ENCODE results near the gene SMG6. TPM values are rescaled to one million over a fixed set of nuclear protein-coding genes. Genes with fewer than 3 reads are reported as not detected.

SMG6 gene
- total RNA-seq, 2 experiments from 2014 or later, result 39.3 to 39.7 TPM

GRCh38 chr17:2191227-2191626 is 112.4 kb downstream of the SMG6 start:
- POLR2A ChIA-PET, result no interaction called here
- CTCF ChIA-PET, result no interaction called here
- Histone ChIP-seq H3K36me3 (ENCODE audit: insufficient read depth, low read length) (peaks cover 51% of the 10 kb centered on the region), H3K4me3 (ENCODE audit: low read length) (no peak overlapping the region), H3K27me3 (ENCODE audit: control insufficient read depth in 1 of 2, insufficient read depth in 2 of 2, low read length in 2 of 2) (no peaks in the 10 kb centered on the region), H3K27ac (ENCODE audit: low read depth in 1 of 2, low read length in 2 of 2) (no peak overlapping the region), H3K9me3 (ENCODE audit: control insufficient read depth in 1 of 2, insufficient read depth in 1 of 2, low read length in 2 of 2) (no peaks in the 10 kb centered on the region), H3K4me1 (ENCODE audit: insufficient read depth, low read length) (peaks cover 25% of the 10 kb centered on the region)
- Mint-ChIP-seq H3K9me3 (no peaks in the 10 kb centered on the region), H3K27me3 (no peaks in the 10 kb centered on the region), H3K4me3 (no peak overlapping the region), H3K27ac (no peak overlapping the region), H3K4me1 (ENCODE audit: low read depth) (peaks cover 58% of the 10 kb centered on the region), H3K36me3 (ENCODE audit: low read depth) (peaks cover 74% of the 10 kb centered on the region)
- ATAC-seq (ENCODE audit: poor library complexity) (no peak), DNase-seq (no peak)
- TF ChIP-seq, protein P1, sequence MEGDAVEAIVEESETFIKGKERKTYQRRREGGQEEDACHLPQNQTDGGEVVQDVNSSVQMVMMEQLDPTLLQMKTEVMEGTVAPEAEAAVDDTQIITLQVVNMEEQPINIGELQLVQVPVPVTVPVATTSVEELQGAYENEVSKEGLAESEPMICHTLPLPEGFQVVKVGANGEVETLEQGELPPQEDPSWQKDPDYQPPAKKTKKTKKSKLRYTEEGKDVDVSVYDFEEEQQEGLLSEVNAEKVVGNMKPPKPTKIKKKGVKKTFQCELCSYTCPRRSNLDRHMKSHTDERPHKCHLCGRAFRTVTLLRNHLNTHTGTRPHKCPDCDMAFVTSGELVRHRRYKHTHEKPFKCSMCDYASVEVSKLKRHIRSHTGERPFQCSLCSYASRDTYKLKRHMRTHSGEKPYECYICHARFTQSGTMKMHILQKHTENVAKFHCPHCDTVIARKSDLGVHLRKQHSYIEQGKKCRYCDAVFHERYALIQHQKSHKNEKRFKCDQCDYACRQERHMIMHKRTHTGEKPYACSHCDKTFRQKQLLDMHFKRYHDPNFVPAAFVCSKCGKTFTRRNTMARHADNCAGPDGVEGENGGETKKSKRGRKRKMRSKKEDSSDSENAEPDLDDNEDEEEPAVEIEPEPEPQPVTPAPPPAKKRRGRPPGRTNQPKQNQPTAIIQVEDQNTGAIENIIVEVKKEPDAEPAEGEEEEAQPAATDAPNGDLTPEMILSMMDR (IDR thresholded peaks at IDR 0.05), result no peak
- intact Hi-C loops (cut with DNase I, micrococcal nuclease), result loop anchor here in 1 of 2 experiments (10.0 kb wide), 1 partner anchor 54 kb away; no protein-coding TSS in a partner anchor

DNA sequence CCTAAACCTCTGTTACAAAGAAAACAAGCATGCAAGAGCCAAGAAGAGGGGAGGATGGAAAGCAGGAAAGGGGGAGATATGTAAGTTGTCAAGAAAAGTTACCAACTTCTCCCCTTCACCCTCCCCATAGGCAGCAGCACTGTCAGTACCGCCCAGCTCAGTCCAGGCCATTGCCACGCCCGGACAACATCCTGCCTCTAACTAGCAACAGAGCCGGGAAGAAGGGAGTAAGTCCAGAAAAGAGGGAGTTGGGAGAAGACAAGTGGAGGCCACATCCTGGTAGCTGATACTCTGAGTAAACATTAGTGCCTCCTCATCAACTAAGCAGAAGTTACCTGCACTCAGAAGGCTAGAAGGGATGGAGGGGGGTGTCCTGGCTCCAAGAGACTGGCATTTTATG is 113.6 kb downstream of the SMG6 start:
- no peak for ATAC-seq (ENCODE audit: poor library complexity)
- Mint-ChIP-seq H3K27ac (no peak overlapping the region), H3K36me3 (ENCODE audit: low read depth) (peaks cover 78% of the 10 kb centered on the region), H3K4me3 (no peak overlapping the region), H3K4me1 (ENCODE audit: low read depth) (peaks cover 49% of the 10 kb centered on the region), H3K27me3 (no peaks in the 10 kb centered on the region), H3K9me3 (no peaks in the 10 kb centered on the region)
- intact Hi-C loops (cut with DNase I, micrococcal nuclease), result loop anchor here in 1 of 2 experiments (10.0 kb wide), 1 partner anchor 55 kb away; no protein-coding TSS in a partner anchor
- no peak overlapping the region for H3K4me3 ChIP-seq (ENCODE audit: low read length)
- no peak for DNase-seq
- no peak overlapping the region for H3K27ac ChIP-seq (ENCODE audit: low read depth in 1 of 2, low read length in 2 of 2)
- POLR2A ChIA-PET, result no interaction called here
- TF ChIP-seq, protein P1 (IDR thresholded peaks at IDR 0.05), result no peak
- H3K27me3 ChIP-seq (ENCODE audit: control insufficient read depth in 1 of 2, insufficient read depth in 2 of 2, low read length in 2 of 2), result no peaks in the 10 kb centered on the region
- CTCF ChIA-PET, result no interaction called here
- no peaks in the 10 kb centered on the region for H3K9me3 ChIP-seq (ENCODE audit: control insufficient read depth in 1 of 2, insufficient read depth in 1 of 2, low read length in 2 of 2)
- H3K36me3 ChIP-seq (ENCODE audit: insufficient read depth, low read length), result peaks cover 59% of the 10 kb centered on the region
- H3K4me1 ChIP-seq (ENCODE audit: insufficient read depth, low read length), result peaks cover 25% of the 10 kb centered on the region

DNA sequence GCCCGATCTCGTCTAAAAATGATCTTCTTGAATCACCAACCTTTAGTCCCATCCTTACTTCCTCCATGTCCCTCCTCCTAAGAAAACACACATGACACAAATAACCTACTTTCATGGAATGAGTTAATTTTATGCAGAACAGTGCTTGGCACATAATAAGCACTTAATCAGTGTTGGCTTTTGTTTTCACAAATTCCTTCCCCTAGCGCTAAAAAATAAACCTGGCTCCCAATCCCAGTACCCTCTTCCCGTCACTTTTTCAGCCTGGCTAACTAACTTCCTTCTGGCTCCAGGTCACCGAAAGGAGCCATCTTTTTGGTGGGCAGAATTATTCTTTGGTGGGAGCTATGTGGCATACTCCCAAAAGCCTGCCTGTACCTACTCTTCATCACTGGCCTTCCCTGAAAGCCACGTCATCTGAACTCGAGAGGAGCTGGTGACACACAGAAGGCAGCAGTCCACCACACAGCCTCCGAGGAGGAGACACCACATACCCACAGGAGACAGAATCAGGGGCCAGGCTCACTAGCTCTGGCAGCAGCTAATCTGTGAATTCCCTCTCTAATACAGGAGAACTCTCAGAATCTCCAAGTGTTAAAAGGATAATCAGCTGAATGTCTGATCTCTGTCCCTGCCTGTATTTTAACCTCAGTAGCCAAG is 114.5 kb downstream of the SMG6 start:
- no peaks in the 10 kb centered on the region for H3K27me3 Mint-ChIP-seq
- H3K27ac ChIP-seq (ENCODE audit: low read depth in 1 of 2, low read length in 2 of 2), result no peak overlapping the region
- no peaks in the 10 kb centered on the region for H3K27me3 ChIP-seq (ENCODE audit: control insufficient read depth in 1 of 2, insufficient read depth in 2 of 2, low read length in 2 of 2)
- POLR2A ChIA-PET, result no interaction called here
- H3K4me1 ChIP-seq (ENCODE audit: insufficient read depth, low read length), result peaks cover 25% of the 10 kb centered on the region
- H3K4me3 ChIP-seq (ENCODE audit: low read length), result no peak overlapping the region
- TF ChIP-seq, protein P1 (IDR thresholded peaks at IDR 0.05), result no peak
- ATAC-seq (ENCODE audit: poor library complexity) (no peak), DNase-seq (no peak)
- H3K36me3 ChIP-seq (ENCODE audit: insufficient read depth, low read length), result peaks cover 54% of the 10 kb centered on the region
- CTCF ChIA-PET, result interaction anchor here (0.6 kb wide), 1 partner anchor 16 kb away, joined by 4 read pairs; no protein-coding TSS in a partner anchor
- peaks cover 40% of the 10 kb centered on the region for H3K4me1 Mint-ChIP-seq (ENCODE audit: low read depth)
- no peaks in the 10 kb centered on the region for H3K9me3 ChIP-seq (ENCODE audit: control insufficient read depth in 1 of 2, insufficient read depth in 1 of 2, low read length in 2 of 2)
- H3K4me3 Mint-ChIP-seq, result no peak overlapping the region
- H3K27ac Mint-ChIP-seq, result no peak overlapping the region
- H3K36me3 Mint-ChIP-seq (ENCODE audit: low read depth), result peaks cover 73% of the 10 kb centered on the region
- intact Hi-C loops (cut with DNase I, micrococcal nuclease), result no loop called here
- H3K9me3 Mint-ChIP-seq, result no peaks in the 10 kb centered on the region

All from CD4-positive, alpha-beta T cell (primary cell).